ENCODE data around the gene NHSL1.

NHSL1 gene

GRCh38 chr6:138397128-138398122 is 101.9 kb downstream of the NHSL1 start:
- Mint-ChIP-seq H3K27me3 (peaks cover 2% of the 10 kb centered on the region), H3K4me3 (no peak overlapping the region), H3K4me1 (peaks cover 6% of the 10 kb centered on the region), H3K36me3 (no peaks in the 10 kb centered on the region), H3K27ac (no peak overlapping the region), H3K9me3 (no peaks in the 10 kb centered on the region)
- DNase-seq (ENCODE audit: low spot score in 2 of 2), result no peak
- ATAC-seq (ENCODE audit: low read depth), result no peak

- Mint-ChIP-seq H3K4me3 (no peak overlapping the region), H3K36me3 (no peaks in the 10 kb centered on the region), H3K4me1 (peaks cover 6% of the 10 kb centered on the region), H3K27me3 (peaks cover 2% of the 10 kb centered on the region), H3K9me3 (no peaks in the 10 kb centered on the region), H3K27ac (no peak overlapping the region)
- DNase-seq (ENCODE audit: low spot score in 2 of 2) (no peak), ATAC-seq (ENCODE audit: low read depth) (no peak)
Observed at GRCh38 chr6:138396709-138397108, 102.6 kb downstream of the NHSL1 start.

- ATAC-seq (ENCODE audit: low read depth) (peak; percentile 72), DNase-seq (ENCODE audit: low spot score in 2 of 2) (no peak)
- H3K4me3 Mint-ChIP-seq, result no peak overlapping the region
- no peak overlapping the region for H3K27ac Mint-ChIP-seq
- H3K27me3 Mint-ChIP-seq, result peaks cover 2% of the 10 kb centered on the region
- H3K9me3 Mint-ChIP-seq, result no peaks in the 10 kb centered on the region
- peaks cover 6% of the 10 kb centered on the region for H3K4me1 Mint-ChIP-seq
- no peaks in the 10 kb centered on the region for H3K36me3 Mint-ChIP-seq
Observed at GRCh38 chr6:138393871-138394783, 105.2 kb downstream of the NHSL1 start.

- ATAC-seq (ENCODE audit: low read depth) (no peak), DNase-seq (ENCODE audit: low spot score in 2 of 2) (no peak)
- Mint-ChIP-seq H3K27me3 (peaks cover 5% of the 10 kb centered on the region), H3K4me1 (peaks cover 6% of the 10 kb centered on the region), H3K4me3 (no peak overlapping the region), H3K27ac (no peak overlapping the region), H3K9me3 (no peaks in the 10 kb centered on the region), H3K36me3 (no peaks in the 10 kb centered on the region)
Observed at GRCh38 chr6:138389551-138389950, 109.7 kb downstream of the NHSL1 start.

- ATAC-seq (ENCODE audit: low read depth) (no peak), DNase-seq (ENCODE audit: low spot score in 2 of 2) (no peak)
- H3K9me3 Mint-ChIP-seq, result no peaks in the 10 kb centered on the region
- H3K4me1 Mint-ChIP-seq, result peaks cover 2% of the 10 kb centered on the region
- no peaks in the 10 kb centered on the region for H3K36me3 Mint-ChIP-seq
- H3K4me3 Mint-ChIP-seq, result no peak overlapping the region
- H3K27ac Mint-ChIP-seq, result no peak overlapping the region
- H3K27me3 Mint-ChIP-seq, result peaks cover 6% of the 10 kb centered on the region
Observed at GRCh38 chr6:138387577-138388368, 111.5 kb downstream of the NHSL1 start.

- Mint-ChIP-seq H3K4me3 (no peak overlapping the region), H3K4me1 (peaks cover 2% of the 10 kb centered on the region), H3K9me3 (no peaks in the 10 kb centered on the region), H3K27ac (no peak overlapping the region), H3K36me3 (no peaks in the 10 kb centered on the region), H3K27me3 (peaks cover 10% of the 10 kb centered on the region)
- DNase-seq (ENCODE audit: low spot score in 2 of 2) (no peak), ATAC-seq (ENCODE audit: low read depth) (no peak)
Observed at GRCh38 chr6:138386897-138387296, 112.4 kb downstream of the NHSL1 start.

- no peaks in the 10 kb centered on the region for H3K9me3 Mint-ChIP-seq
- no peak overlapping the region for H3K4me3 Mint-ChIP-seq
- H3K4me1 Mint-ChIP-seq, result peaks cover 2% of the 10 kb centered on the region
- ATAC-seq (ENCODE audit: low read depth) (no peak), DNase-seq (ENCODE audit: low spot score in 2 of 2) (no peak)
- H3K27me3 Mint-ChIP-seq, result peaks cover 7% of the 10 kb centered on the region
- H3K36me3 Mint-ChIP-seq, result no peaks in the 10 kb centered on the region
- no peak overlapping the region for H3K27ac Mint-ChIP-seq
Observed at GRCh38 chr6:138383776-138384175, 115.5 kb downstream of the NHSL1 start.

GRCh38 chr6:138382498-138383265 is 116.6 kb downstream of the NHSL1 start:
- ATAC-seq (ENCODE audit: low read depth) (no peak), DNase-seq (ENCODE audit: low spot score in 2 of 2) (no peak)
- no peaks in the 10 kb centered on the region for H3K36me3 Mint-ChIP-seq
- H3K27ac Mint-ChIP-seq, result no peak overlapping the region
- no peaks in the 10 kb centered on the region for H3K9me3 Mint-ChIP-seq
- H3K4me1 Mint-ChIP-seq, result peaks cover 2% of the 10 kb centered on the region
- H3K27me3 Mint-ChIP-seq, result peaks cover 7% of the 10 kb centered on the region
- H3K4me3 Mint-ChIP-seq, result no peak overlapping the region

- H3K36me3 Mint-ChIP-seq, result no peaks in the 10 kb centered on the region
- H3K27ac Mint-ChIP-seq, result no peak overlapping the region
- H3K4me3 Mint-ChIP-seq, result no peak overlapping the region
- peaks cover 9% of the 10 kb centered on the region for H3K27me3 Mint-ChIP-seq
- DNase-seq (ENCODE audit: low spot score in 2 of 2) (no peak), ATAC-seq (ENCODE audit: low read depth) (no peak)
- H3K9me3 Mint-ChIP-seq, result no peaks in the 10 kb centered on the region
- peaks cover 2% of the 10 kb centered on the region for H3K4me1 Mint-ChIP-seq
Observed at GRCh38 chr6:138378463-138378862, 120.8 kb downstream of the NHSL1 start.

GRCh38 chr6:138377844-138378243 is 121.5 kb downstream of the NHSL1 start, which contains the start of gene SMIM28:
TSS of gene SMIM28 (plus strand) at chr6:138377905. CDS start at chr6:138378073, 168 bp downstream.
- no peak for DNase-seq (ENCODE audit: low spot score in 2 of 2)
- Mint-ChIP-seq H3K27me3 (peaks cover 7% of the 10 kb centered on the region), H3K4me3 (no peak within 1 kb of the TSS)

GRCh38 chr6:138377042-138377441 is 122.3 kb downstream of the NHSL1 start:
- no peaks in the 10 kb centered on the region for H3K36me3 Mint-ChIP-seq
- no peaks in the 10 kb centered on the region for H3K4me1 Mint-ChIP-seq
- ATAC-seq (ENCODE audit: low read depth), result no peak

More at GRCh38 chr6:138377844-138378243, 121.5 kb downstream of the NHSL1 start, which contains the start of gene SMIM28:
- no peaks in the 10 kb centered on the region for H3K4me1 Mint-ChIP-seq
- no peak within 1 kb of the TSS for H3K27ac Mint-ChIP-seq
- no peaks in the 10 kb centered on the region for H3K36me3 Mint-ChIP-seq
- no peaks in the 10 kb centered on the region for H3K9me3 Mint-ChIP-seq
- ATAC-seq (ENCODE audit: low read depth), result no peak

GRCh38 chr6:138374815-138375214 is 124.5 kb downstream of the NHSL1 start:
- DNase-seq (ENCODE audit: low spot score in 2 of 2) (no peak), ATAC-seq (ENCODE audit: low read depth) (no peak)
- H3K4me3 Mint-ChIP-seq, result no peak overlapping the region
- peaks cover 3% of the 10 kb centered on the region for H3K27me3 Mint-ChIP-seq
- no peak overlapping the region for H3K27ac Mint-ChIP-seq
- H3K36me3 Mint-ChIP-seq, result no peaks in the 10 kb centered on the region
- no peaks in the 10 kb centered on the region for H3K4me1 Mint-ChIP-seq
- H3K9me3 Mint-ChIP-seq, result no peaks in the 10 kb centered on the region

More at GRCh38 chr6:138377042-138377441, 122.3 kb downstream of the NHSL1 start:
- no peak for DNase-seq (ENCODE audit: low spot score in 2 of 2)
- Mint-ChIP-seq H3K9me3 (no peaks in the 10 kb centered on the region), H3K4me3 (no peak overlapping the region), H3K27me3 (peaks cover 3% of the 10 kb centered on the region), H3K27ac (no peak overlapping the region)

GRCh38 chr6:138374230-138374629 is 125.1 kb downstream of the NHSL1 start:
- H3K27ac Mint-ChIP-seq, result no peak overlapping the region
- no peak overlapping the region for H3K4me3 Mint-ChIP-seq
- H3K9me3 Mint-ChIP-seq, result no peaks in the 10 kb centered on the region
- ATAC-seq (ENCODE audit: low read depth) (no peak), DNase-seq (ENCODE audit: low spot score in 2 of 2) (no peak)
- H3K4me1 Mint-ChIP-seq, result no peaks in the 10 kb centered on the region
- H3K36me3 Mint-ChIP-seq, result no peaks in the 10 kb centered on the region
- peaks cover 3% of the 10 kb centered on the region for H3K27me3 Mint-ChIP-seq

Measured in memory B cell (primary cell).